Measurements from ENCODE around the gene TAF4.

- no peak for TF ChIP-seq EZH2 (optimal IDR thresholded peaks at IDR 0.05; ENCODE audit: low read depth, low read length)
- TF ChIP-seq, protein P1, sequence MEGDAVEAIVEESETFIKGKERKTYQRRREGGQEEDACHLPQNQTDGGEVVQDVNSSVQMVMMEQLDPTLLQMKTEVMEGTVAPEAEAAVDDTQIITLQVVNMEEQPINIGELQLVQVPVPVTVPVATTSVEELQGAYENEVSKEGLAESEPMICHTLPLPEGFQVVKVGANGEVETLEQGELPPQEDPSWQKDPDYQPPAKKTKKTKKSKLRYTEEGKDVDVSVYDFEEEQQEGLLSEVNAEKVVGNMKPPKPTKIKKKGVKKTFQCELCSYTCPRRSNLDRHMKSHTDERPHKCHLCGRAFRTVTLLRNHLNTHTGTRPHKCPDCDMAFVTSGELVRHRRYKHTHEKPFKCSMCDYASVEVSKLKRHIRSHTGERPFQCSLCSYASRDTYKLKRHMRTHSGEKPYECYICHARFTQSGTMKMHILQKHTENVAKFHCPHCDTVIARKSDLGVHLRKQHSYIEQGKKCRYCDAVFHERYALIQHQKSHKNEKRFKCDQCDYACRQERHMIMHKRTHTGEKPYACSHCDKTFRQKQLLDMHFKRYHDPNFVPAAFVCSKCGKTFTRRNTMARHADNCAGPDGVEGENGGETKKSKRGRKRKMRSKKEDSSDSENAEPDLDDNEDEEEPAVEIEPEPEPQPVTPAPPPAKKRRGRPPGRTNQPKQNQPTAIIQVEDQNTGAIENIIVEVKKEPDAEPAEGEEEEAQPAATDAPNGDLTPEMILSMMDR (IDR thresholded peaks at IDR 0.05; ENCODE audit: low read length): no peak
These were observed 74.2 kb downstream of the TAF4 start for GRCh38 chr20:61991476-61991875.
